OCI-LY1 (cell line): ENCODE data around the gene RHEB.

Experiments used
- EZH2 ChIP-seq: fragments of 200-600 bp; sonication (generic), shearing (Covaris generic); IDR thresholded peaks from 2 replicates; pipeline ENCODE4 v1.8.0; 2017; ENCODE audit warnings: borderline replicate concordance, mixed run types, mild to moderate bottlenecking, antibody characterized with exemption, low read length, moderate library complexity, mixed read lengths
- TF ChIP-seq, protein P1 (sequence below): fragments of 200-600 bp; sonication (generic), shearing (Covaris generic); IDR thresholded peaks from 2 replicates; pipeline ENCODE4 v1.5.1; 2017; ENCODE audit warnings: mild to moderate bottlenecking, antibody characterized with exemption, low read length, moderate library complexity, mixed read lengths

- TF ChIP-seq, protein P1, sequence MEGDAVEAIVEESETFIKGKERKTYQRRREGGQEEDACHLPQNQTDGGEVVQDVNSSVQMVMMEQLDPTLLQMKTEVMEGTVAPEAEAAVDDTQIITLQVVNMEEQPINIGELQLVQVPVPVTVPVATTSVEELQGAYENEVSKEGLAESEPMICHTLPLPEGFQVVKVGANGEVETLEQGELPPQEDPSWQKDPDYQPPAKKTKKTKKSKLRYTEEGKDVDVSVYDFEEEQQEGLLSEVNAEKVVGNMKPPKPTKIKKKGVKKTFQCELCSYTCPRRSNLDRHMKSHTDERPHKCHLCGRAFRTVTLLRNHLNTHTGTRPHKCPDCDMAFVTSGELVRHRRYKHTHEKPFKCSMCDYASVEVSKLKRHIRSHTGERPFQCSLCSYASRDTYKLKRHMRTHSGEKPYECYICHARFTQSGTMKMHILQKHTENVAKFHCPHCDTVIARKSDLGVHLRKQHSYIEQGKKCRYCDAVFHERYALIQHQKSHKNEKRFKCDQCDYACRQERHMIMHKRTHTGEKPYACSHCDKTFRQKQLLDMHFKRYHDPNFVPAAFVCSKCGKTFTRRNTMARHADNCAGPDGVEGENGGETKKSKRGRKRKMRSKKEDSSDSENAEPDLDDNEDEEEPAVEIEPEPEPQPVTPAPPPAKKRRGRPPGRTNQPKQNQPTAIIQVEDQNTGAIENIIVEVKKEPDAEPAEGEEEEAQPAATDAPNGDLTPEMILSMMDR = no peak
- TF ChIP-seq EZH2 = no peak
Observed at GRCh38 chr7:151520419-151521261, 945 bp upstream of the RHEB start.
